Measurements from ENCODE around the gene MPZ. TPM values are rescaled to one million over a fixed set of nuclear protein-coding genes. Genes with fewer than 3 reads are reported as not detected.

The MPZ gene
- total and polyA plus RNA-seq, 9 of the 15 experiments (the other 6 are each of a cell fraction or from before 2014, with no cell fraction given): 0.22 to 16.6 (median 10.9) TPM

DNA sequence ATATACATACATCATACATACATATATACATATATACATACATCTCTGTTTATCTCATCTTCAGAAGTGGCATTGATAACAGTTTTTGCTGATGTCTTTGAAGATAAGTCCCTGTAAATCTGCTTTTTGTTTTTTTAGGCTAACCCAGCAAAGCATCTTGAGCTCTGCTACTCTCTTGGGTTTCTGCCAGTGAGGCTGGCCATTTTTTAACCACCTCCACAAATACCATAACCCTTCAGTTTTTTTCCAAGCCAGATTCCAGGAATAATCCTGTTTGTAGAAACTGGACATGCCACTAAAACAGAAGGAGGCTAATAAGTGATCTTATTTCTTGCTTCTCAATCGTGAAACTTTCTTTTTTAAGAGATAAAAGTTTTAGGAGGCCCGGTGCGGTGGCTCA, 26.0 kb upstream of the MPZ start:
- H3K36me3 ChIP-seq (ENCODE audit: control insufficient read depth, insufficient read depth, low read length): peaks cover 84% of the 10 kb centered on the region
- H4K20me1 ChIP-seq (replicated peaks; ENCODE audit: control insufficient read depth, insufficient read depth, low read length): no peaks in the 10 kb centered on the region
- in situ Hi-C loops (cut with MboI) (no loop called here), intact Hi-C loops (cut with micrococcal nuclease) (no loop called here)
- ChIA-PET POLR2A (interaction anchor here (0.6 kb wide), 1 partner anchor 10 kb away, joined by 3 read pairs; no protein-coding TSS in a partner anchor), CTCF (ENCODE audit: low intra/inter-chr PET ratio) (no interaction called here)
- BruUV-seq (replicated peaks): no TSS peak
- no peaks in the 10 kb centered on the region for H3K79me2 ChIP-seq (ENCODE audit: control insufficient read depth, insufficient read depth, low read length)
- no peak overlapping the region for H3K4me2 ChIP-seq (ENCODE audit: insufficient read depth, low read length)
- no peaks in the 10 kb centered on the region for H3K9me3 ChIP-seq (replicated peaks; ENCODE audit: control insufficient read depth, insufficient read depth, low read depth, low read length)
- DNase-seq (ENCODE audit: extremely low read depth in 1 of 4, low spot score in 3 of 4) (no peak), FAIRE-seq (no peak), ATAC-seq (no peak)
- H3K4me1 ChIP-seq (replicated peaks in 1 of 2; ENCODE audit: control insufficient read depth in 2 of 2, insufficient read depth in 2 of 2, low read length in 2 of 2): no peaks in the 10 kb centered on the region
- H3K27ac ChIP-seq (ENCODE audit: extremely low read depth, low read depth, low read length): no peak overlapping the region
- TF ChIP-seq, protein P1, sequence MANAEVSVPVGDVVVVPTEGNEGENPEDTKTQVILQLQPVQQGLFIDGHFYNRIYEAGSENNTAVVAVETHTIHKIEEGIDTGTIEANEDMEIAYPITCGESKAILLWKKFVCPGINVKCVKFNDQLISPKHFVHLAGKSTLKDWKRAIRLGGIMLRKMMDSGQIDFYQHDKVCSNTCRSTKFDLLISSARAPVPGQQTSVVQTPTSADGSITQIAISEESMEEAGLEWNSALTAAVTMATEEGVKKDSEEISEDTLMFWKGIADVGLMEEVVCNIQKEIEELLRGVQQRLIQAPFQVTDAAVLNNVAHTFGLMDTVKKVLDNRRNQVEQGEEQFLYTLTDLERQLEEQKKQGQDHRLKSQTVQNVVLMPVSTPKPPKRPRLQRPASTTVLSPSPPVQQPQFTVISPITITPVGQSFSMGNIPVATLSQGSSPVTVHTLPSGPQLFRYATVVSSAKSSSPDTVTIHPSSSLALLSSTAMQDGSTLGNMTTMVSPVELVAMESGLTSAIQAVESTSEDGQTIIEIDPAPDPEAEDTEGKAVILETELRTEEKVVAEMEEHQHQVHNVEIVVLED (CRISPR knock-in tag; IDR thresholded peaks at IDR 0.05): no peak
- TF ChIP-seq LARP7 (IDR thresholded peaks at IDR 0.05) (no peak), RAD51 (IDR thresholded peaks at IDR 0.05; ENCODE audit: borderline replicate concordance, low read depth) (no peak), TSC22D4 (tag; IDR thresholded peaks at IDR 0.05) (no peak), CLOCK (CRISPR knock-in tag; IDR thresholded peaks at IDR 0.05; ENCODE audit: borderline replicate concordance) (no peak), CTBP1 (IDR thresholded peaks at IDR 0.05; ENCODE audit: borderline replicate concordance) (no peak), DEAF1 (CRISPR knock-in tag; IDR thresholded peaks at IDR 0.05) (no peak), HNRNPH1 (optimal IDR thresholded peaks at IDR 0.05; ENCODE audit: low read depth, low read length) (no peak), PCBP2 (IDR thresholded peaks at IDR 0.05; ENCODE audit: low read depth, low read length, poor library complexity, severe bottlenecking) (no peak), TGIF2 (CRISPR knock-in tag; IDR thresholded peaks at IDR 0.05) (no peak), ZNF518B (CRISPR knock-in tag; IDR thresholded peaks at IDR 0.05) (no peak)
- TF ChIP-seq, protein P2, sequence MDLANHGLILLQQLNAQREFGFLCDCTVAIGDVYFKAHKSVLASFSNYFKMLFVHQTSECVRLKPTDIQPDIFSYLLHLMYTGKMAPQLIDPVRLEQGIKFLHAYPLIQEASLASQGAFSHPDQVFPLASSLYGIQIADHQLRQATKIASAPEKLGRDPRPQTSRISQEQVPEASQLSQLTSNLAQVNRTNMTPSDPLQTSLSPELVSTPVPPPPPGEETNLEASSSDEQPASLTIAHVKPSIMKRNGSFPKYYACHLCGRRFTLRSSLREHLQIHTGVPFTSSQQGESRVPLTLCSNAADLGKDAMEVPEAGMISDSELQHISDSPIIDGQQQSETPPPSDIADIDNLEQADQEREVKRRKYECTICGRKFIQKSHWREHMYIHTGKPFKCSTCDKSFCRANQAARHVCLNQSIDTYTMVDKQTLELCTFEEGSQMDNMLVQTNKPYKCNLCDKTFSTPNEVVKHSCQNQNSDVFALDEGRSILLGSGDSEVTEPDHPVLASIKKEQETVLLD (IDR thresholded peaks at IDR 0.05): no peak
- no peak overlapping the region for H3K4me3 ChIP-seq
- no peaks in the 10 kb centered on the region for H3K9me1 ChIP-seq (ENCODE audit: control insufficient read depth, insufficient read depth, low read length)
- no peak overlapping the region for H3K9ac ChIP-seq (ENCODE audit: insufficient read depth in 1 of 2, low read depth in 2 of 2, low read length in 2 of 2)
- no peak overlapping the region for H2AFZ ChIP-seq (ENCODE audit: low read depth, low read length)
- whole genome bisulfite sequencing (ENCODE audit: insufficient coverage, low coverage, missing lambda C conversion rate): 85% methylated on average over 3 of the region's 3 CpGs
- H3K27me3 ChIP-seq (ENCODE audit: control insufficient read depth in 2 of 2, insufficient read depth in 2 of 2, low read length in 2 of 2): no peaks in the 10 kb centered on the region
